ENCODE measurements around the gene DIPK1A. TPM values are rescaled to one million over a fixed set of nuclear protein-coding genes. Genes with fewer than 3 reads are reported as not detected.
A peak's percentile ranks its signal among the peaks of the same experiment; 100 is the strongest.

DIPK1A gene
- total and polyA plus RNA-seq, 2 experiments from 2014 or later: 26.6 to 51.6 TPM

DNA sequence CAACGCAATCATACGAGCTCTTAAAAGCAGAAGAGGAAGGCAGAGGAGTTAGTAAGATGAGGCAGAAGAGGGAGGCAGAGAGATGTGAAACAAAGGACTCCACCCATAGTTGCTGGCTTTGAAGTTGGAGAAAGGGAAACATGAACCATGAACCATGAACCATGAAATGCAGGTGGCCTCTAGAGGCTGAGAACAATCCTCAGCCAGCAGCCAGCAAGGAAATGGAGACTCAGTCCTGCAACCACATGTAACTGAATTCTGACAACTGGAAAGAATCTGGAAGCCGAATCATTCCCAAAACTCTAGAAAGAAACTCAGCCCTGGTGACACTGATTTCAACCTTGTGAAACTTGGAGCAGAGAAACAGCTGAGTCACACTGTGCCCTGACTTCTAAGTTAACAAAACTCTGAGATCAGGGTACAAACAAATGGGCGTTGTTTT lies 10.1 kb downstream of the DIPK1A start:
- Histone ChIP-seq H3K4me2 (ENCODE audit: unreplicated experiment) (peak overlapping the region; percentile 72), H3K4me1 (ENCODE audit: insufficient read depth) (peaks cover 30% of the 10 kb centered on the region), H3K9ac (peak overlapping the region; percentile 73), H3K27me3 (replicated peaks; ENCODE audit: insufficient read depth) (no peaks in the 10 kb centered on the region), H3K9me3 (ENCODE audit: low read depth) (no peaks in the 10 kb centered on the region), H3K79me2 (ENCODE audit: insufficient read depth) (peaks cover 76% of the 10 kb centered on the region), H3K27ac (peak overlapping the region; percentile 90), H4K20me1 (ENCODE audit: insufficient read depth) (no peaks in the 10 kb centered on the region), H3K36me3 (ENCODE audit: low read depth) (no peaks in the 10 kb centered on the region), H3K4me3 (peak overlapping the region; percentile 49), H3K9me2 (ENCODE audit: insufficient read depth) (no peaks in the 10 kb centered on the region), H2AFZ (peak overlapping the region; percentile 61), H3F3A (ENCODE audit: insufficient read depth) (peaks cover 29% of the 10 kb centered on the region)
- in situ Hi-C loops (cut with MboI): no loop called here
- 6 to 10% methylated on average over 4 of the region's 4 CpGs for WGBS, 2 experiments (ENCODE audit: low coverage in 1 of 2, low lambda C conversion rate in 2 of 2, missing lambda C conversion rate in 2 of 2)
- TF ChIP-seq EZH2 (IDR thresholded peaks at IDR 0.05; ENCODE audit: insufficient read depth, poor library complexity, severe bottlenecking) (no peak), EZH2phosphoT487 (IDR thresholded peaks at IDR 0.05; ENCODE audit: insufficient read depth, low read depth) (no peak)
- peak; percentile 93 for DNase-seq

DNA sequence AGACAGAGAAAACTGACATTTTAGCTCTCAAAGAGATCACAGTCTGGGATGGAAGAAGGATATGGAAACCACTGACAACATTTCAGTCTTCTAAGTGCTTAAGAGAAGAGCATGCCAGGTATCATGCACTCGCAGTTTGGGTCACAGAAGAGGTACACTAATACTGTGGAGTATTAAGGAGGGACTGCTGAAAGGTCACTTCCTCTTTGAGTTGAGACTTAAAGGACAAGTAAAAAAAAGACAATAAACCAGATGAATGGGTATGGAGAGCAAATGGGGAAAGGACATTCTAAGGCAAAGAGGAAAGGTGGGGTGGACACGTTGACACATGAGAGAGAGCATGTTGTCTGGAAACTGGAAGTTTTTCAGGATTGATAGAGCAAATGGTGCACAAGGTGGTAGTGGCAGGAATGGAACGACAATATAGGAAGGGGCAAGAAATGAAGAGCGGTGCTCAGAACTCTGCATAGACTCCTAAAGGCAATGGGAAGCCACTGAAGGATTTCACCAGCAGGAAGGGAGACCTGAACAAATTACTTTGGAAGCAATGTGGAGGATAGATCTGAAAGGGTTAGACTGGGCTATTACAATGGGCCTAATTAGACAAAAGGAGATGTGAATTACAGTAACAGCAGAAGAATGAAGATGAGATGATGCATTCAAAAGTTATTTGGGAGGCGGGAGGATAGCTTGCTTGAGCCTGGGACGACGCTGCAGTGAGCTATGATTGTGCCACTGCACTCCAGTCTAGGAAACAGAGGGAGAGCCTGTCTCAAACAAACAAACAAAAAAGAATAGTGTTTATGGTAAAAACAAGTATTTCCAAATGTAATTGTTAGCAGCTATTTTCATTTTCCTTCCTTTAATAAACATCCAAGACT lies 11.1 kb downstream of the DIPK1A start:
- Histone ChIP-seq H3K9me3 (ENCODE audit: low read depth) (no peaks in the 10 kb centered on the region), H3K9ac (peak overlapping the region; percentile 73), H4K20me1 (ENCODE audit: insufficient read depth) (no peaks in the 10 kb centered on the region), H3K4me2 (ENCODE audit: unreplicated experiment) (peak overlapping the region; percentile 72), H3K4me3 (peak overlapping the region; percentile 49), H3K4me1 (ENCODE audit: insufficient read depth) (peaks cover 30% of the 10 kb centered on the region), H3K9me2 (ENCODE audit: insufficient read depth) (no peaks in the 10 kb centered on the region), H3K27me3 (replicated peaks; ENCODE audit: insufficient read depth) (no peaks in the 10 kb centered on the region), H3F3A (ENCODE audit: insufficient read depth) (peaks cover 24% of the 10 kb centered on the region), H2AFZ (peak overlapping the region; percentile 32; the same call in 1 of the 2 replicates), H3K27ac (peak overlapping the region; percentile 90), H3K79me2 (ENCODE audit: insufficient read depth) (peaks cover 77% of the 10 kb centered on the region), H3K36me3 (ENCODE audit: low read depth) (no peaks in the 10 kb centered on the region)
- 49 to 50% methylated on average over 7 of the region's 7 CpGs for WGBS, 2 experiments (ENCODE audit: low coverage in 1 of 2, low lambda C conversion rate in 2 of 2, missing lambda C conversion rate in 2 of 2)
- TF ChIP-seq EZH2phosphoT487 (IDR thresholded peaks at IDR 0.05; ENCODE audit: insufficient read depth, low read depth) (no peak), EZH2 (IDR thresholded peaks at IDR 0.05; ENCODE audit: insufficient read depth, poor library complexity, severe bottlenecking) (no peak)
- in situ Hi-C loops (cut with MboI): no loop called here
- peak; percentile 88 for DNase-seq

GRCh38 chr1:92948071-92948470 lies 13.2 kb downstream of the DIPK1A start:
- no peak overlapping the region for H3K9ac ChIP-seq
- TF ChIP-seq EZH2 (IDR thresholded peaks at IDR 0.05; ENCODE audit: insufficient read depth, poor library complexity, severe bottlenecking) (no peak), EZH2phosphoT487 (IDR thresholded peaks at IDR 0.05; ENCODE audit: insufficient read depth, low read depth) (no peak)
- no peaks in the 10 kb centered on the region for H3K27me3 ChIP-seq (replicated peaks; ENCODE audit: insufficient read depth)
- DNase-seq: no peak
- H3K79me2 ChIP-seq (ENCODE audit: insufficient read depth): peaks cover 76% of the 10 kb centered on the region
- no peak overlapping the region for H2AFZ ChIP-seq
- no peaks in the 10 kb centered on the region for H4K20me1 ChIP-seq (ENCODE audit: insufficient read depth)
- peaks cover 30% of the 10 kb centered on the region for H3K4me1 ChIP-seq (ENCODE audit: insufficient read depth)
- no peak overlapping the region for H3K4me3 ChIP-seq
- H3K4me2 ChIP-seq (ENCODE audit: unreplicated experiment): no peak overlapping the region
- in situ Hi-C loops (cut with MboI): no loop called here
- no peaks in the 10 kb centered on the region for H3K9me3 ChIP-seq (ENCODE audit: low read depth)
- no peak overlapping the region for H3K27ac ChIP-seq
- no peaks in the 10 kb centered on the region for H3K36me3 ChIP-seq (ENCODE audit: low read depth)
- WGBS, 2 experiments (ENCODE audit: low coverage in 1 of 2, low lambda C conversion rate in 2 of 2, missing lambda C conversion rate in 2 of 2): 93 to 98% methylated on average over 1 of the region's 1 CpG
- H3K9me2 ChIP-seq (ENCODE audit: insufficient read depth): no peaks in the 10 kb centered on the region
- peaks cover 24% of the 10 kb centered on the region for H3F3A ChIP-seq (ENCODE audit: insufficient read depth)

- no peak for DNase-seq
- in situ Hi-C loops (cut with MboI): no loop called here
- Histone ChIP-seq H3K9me3 (ENCODE audit: low read depth) (no peaks in the 10 kb centered on the region), H3K4me3 (no peak overlapping the region), H3K9me2 (ENCODE audit: insufficient read depth) (no peaks in the 10 kb centered on the region), H4K20me1 (ENCODE audit: insufficient read depth) (no peaks in the 10 kb centered on the region), H3K4me1 (ENCODE audit: insufficient read depth) (peaks cover 24% of the 10 kb centered on the region), H3K27me3 (replicated peaks; ENCODE audit: insufficient read depth) (no peaks in the 10 kb centered on the region), H3K27ac (no peak overlapping the region), H3F3A (ENCODE audit: insufficient read depth) (peaks cover 14% of the 10 kb centered on the region), H2AFZ (no peak overlapping the region), H3K36me3 (ENCODE audit: low read depth) (no peaks in the 10 kb centered on the region), H3K4me2 (ENCODE audit: unreplicated experiment) (no peak overlapping the region), H3K9ac (no peak overlapping the region), H3K79me2 (ENCODE audit: insufficient read depth) (peaks cover 82% of the 10 kb centered on the region)
- no peak for TF ChIP-seq EZH2phosphoT487 (IDR thresholded peaks at IDR 0.05; ENCODE audit: insufficient read depth, low read depth)
- no peak for TF ChIP-seq EZH2 (IDR thresholded peaks at IDR 0.05; ENCODE audit: insufficient read depth, poor library complexity, severe bottlenecking)
- WGBS, 2 experiments (ENCODE audit: low coverage in 1 of 2, low lambda C conversion rate in 2 of 2, missing lambda C conversion rate in 2 of 2): 78 to 79% methylated on average over 4 of the region's 4 CpGs
Measured at GRCh38 chr1:92945748-92946270, 15.5 kb downstream of the DIPK1A start.
